ENCODE results near the gene PRKCSH. TPM values are rescaled to one million over a fixed set of nuclear protein-coding genes. Genes with fewer than 3 reads are reported as not detected.
"Not testable (repeated sequence)": the region's sequence is repeated elsewhere in the genome, so short reads cannot be mapped to it uniquely, and the experiment has no call there.

PRKCSH gene, protein sequence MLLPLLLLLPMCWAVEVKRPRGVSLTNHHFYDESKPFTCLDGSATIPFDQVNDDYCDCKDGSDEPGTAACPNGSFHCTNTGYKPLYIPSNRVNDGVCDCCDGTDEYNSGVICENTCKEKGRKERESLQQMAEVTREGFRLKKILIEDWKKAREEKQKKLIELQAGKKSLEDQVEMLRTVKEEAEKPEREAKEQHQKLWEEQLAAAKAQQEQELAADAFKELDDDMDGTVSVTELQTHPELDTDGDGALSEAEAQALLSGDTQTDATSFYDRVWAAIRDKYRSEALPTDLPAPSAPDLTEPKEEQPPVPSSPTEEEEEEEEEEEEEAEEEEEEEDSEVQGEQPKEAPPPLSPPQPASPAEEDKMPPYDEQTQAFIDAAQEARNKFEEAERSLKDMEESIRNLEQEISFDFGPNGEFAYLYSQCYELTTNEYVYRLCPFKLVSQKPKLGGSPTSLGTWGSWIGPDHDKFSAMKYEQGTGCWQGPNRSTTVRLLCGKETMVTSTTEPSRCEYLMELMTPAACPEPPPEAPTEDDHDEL
- 100 to 1,000 TPM; 299 to 323 (median 323) TPM for polyA plus RNA-seq (ENCODE audit: insufficient read length in 3 of 3)

DNA sequence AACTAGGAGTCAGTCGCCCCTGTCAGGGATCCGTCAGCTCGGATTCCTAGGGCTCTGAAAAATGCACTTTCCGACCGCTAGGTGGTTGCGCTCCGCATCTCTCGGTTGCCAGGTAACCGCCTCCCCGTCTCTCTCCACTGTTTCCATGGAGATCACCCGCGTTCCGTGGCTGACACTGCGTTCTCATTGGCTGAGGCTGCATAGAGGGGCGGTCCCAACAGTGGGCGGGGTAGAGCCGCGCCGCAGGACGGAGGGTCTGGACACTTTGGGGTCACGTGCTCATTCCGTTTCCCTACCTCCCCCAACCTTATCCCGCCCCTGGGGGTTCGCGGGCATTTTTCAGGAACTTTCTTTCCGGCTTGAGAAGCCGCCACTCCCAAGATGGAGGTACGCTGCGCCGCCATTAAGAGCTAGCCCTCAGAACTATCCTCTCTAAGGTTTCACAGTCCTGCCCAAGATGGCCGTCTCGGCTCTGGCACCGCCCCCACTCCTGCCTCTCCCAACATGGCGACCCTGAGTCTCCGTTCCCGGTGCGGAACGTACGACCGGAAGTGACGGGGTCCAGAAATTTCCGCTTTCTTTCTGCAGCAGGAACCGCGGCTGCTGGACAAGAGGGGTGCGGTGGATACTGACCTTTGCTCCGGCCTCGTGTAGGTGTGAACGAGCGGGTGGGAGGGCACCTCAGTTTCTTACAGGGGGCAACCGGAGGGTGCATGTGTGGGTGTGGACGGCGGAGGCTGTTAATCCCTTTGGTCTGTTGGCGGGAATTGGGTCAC lies at the start of gene PRKCSH, which contains the start of gene ODAD3:
Gene PRKCSH (plus strand): TSS at position 579 of the 776 bp plus-strand sequence. CDS start 483 bp downstream, outside the sequence.
Gene ODAD3 (minus strand): TSS at position 65 of the 776 bp plus-strand sequence. CDS start 105 bp downstream, outside the sequence.
- DNase-seq (ENCODE audit: low read depth in 3 of 3, low spot score in 2 of 3) = peak; percentile 99 to 100 (median 99)

DNA sequence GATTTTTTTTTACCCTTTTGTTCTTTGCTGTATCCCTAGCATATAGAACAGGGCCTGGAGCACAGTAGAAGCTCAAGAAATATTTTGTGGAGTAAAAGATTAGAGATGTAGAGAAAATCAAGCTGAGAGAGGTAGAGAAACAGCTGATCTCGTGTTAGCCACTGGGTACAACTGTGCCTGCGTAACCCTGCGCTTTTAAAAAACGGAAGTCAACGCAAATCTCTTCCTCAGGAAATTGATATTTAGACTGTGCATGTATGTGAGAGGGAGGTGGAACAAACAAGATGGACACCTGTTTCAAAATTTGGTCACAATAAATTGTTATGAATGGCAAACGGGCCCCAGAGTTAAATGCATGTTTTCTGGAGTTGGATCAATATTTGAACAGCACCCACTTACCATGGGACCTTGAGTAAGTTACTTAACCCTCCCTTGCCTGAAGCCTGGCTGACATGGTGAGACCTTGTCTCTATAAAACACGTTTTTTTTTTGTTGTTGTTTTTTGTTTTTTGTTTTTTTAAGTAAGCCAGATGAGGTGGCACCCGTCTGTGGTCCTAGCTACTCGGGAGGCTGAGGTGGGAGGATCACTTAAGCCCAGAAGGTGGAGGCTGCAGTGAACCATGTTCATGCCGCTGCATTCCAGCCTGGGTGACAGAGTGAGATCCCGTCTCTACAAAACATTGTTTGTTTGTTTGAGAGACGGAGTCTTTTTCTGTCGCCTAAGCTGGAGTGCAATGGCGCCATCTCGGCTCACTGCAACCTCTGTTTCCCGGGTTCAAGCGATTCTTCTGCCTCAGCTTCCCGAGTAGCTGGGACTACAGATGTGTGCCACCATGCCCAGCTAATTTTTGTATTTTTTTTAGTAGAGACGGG lies 48.0 kb upstream of the PRKCSH start:
- DNase-seq (ENCODE audit: low read depth in 3 of 3, low spot score in 2 of 3) = no peak

DNA sequence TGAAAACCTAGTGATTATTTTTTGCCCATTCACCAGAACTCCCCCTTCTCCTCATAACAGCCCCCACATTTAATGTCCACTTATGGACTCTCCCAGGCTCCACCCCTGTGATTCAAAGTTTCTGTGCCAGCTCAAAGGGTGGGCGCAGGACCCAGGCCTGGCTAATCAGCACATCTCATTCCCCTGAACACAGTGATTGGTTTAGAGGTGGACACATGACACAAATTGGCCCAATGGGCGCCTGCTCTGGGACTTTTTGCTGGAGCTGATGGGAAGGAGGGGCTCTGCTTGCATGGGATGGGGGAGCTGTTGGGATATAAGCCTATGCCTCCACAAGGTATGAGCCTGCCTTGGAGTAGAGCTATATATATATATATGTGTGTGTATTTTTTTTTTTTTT lies 45.1 kb upstream of the PRKCSH start:
- no peak for DNase-seq (ENCODE audit: low read depth in 3 of 3, low spot score in 2 of 3)

DNA sequence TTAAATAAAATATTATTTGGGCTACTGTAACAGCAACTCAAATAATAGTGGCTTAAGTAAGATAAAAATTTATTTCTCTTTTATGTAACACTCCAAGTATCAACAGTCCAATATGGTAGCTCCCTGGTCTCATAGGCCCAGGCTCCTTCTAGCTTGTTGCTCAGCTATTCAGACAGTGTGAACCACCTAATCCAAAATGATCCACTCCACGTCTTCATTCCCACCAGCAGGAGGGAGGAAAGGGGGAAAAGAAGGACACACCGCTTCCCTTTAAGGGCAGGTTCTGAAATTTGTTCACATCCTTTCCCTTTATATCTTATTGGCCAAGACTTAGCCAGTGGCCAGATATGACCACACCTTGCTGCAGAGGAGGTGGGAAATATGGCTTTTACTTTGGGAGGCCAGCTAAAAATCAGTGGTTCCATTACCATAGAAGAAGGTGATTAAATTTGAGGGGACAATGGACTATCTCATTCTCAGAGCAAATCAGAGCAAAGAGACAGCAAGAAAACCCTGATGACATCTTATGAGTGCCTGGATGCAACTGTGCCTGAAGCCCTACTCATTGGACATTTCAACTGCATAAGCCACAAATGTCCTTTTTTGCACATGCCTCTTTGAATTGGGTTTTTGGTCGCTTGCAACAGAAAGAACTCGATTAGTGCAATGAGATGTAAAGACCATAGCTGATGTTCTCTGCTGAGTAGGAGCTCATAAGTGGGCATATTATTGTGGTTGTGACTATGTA lies 44.3 kb upstream of the PRKCSH start:
- DNase-seq (ENCODE audit: low read depth in 3 of 3, low spot score in 2 of 3) = no peak

DNA sequence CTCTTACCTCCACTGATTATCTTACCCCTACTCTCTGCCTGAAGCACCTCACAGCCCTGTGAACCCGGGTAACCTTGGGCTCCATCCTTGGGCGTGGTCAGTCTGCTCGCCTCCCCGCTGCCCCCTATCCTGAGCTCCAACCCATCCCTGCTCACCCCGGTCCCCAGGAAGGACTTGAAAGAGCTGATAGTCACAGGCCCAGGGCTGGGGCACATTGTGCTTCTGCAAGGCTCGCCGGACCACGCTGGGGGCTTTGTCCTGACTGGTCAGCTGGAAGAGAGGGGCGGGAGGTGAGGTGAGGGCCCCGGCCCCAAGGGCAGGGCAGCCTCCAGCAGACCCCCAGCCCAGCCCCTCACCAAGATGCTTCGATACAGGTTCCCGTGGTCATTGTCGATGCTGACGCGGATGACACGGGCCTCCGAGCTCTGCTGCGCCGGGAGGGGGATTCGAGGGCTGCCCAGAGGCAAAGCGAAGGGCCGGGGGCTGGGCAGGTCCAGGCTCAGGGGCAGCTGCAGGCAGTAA lies 38.3 kb upstream of the PRKCSH start:
- no peak for DNase-seq (ENCODE audit: low read depth in 3 of 3, low spot score in 2 of 3)

DNA sequence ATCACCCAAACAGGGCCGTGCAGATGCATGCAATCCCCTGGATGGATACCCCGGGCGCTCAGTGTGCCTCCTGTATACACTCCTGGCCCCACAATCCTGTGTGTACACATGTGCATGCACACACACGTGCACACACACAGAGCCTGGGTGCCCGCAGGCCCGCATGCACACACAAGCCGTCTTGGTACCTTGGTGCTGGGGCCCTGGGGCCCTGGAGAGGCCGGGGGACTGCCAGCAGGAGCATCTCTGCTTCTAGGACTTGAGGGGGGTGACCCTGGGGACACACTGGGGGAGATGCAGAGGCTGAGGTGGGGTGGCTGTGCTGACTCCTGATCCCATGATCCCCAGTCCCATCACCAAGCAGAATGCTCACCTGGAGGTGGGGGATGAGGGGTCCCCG lies 35.8 kb upstream of the PRKCSH start:
- no peak for DNase-seq (ENCODE audit: low read depth in 3 of 3, low spot score in 2 of 3)

DNA sequence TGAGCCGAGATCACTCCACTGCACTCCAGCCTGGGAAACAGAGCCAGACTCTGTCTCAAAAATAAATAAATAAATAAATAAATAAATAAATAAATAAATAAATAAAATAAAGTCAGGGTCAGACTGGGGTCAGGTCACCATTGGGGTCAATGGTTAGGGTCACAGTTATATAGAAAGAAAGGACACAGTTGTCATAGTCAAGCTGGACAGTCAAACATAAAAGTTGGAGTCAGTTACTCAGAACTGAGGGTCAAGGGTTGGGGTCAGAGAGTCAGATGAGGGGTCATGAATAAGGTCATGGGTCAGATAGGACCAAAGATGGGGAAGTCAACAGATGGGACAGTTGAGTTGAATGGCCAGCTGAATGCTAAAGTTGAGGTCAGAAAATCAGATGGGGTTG lies 34.6 kb upstream of the PRKCSH start:
- no peak for DNase-seq (ENCODE audit: low read depth in 3 of 3, low spot score in 2 of 3)

DNA sequence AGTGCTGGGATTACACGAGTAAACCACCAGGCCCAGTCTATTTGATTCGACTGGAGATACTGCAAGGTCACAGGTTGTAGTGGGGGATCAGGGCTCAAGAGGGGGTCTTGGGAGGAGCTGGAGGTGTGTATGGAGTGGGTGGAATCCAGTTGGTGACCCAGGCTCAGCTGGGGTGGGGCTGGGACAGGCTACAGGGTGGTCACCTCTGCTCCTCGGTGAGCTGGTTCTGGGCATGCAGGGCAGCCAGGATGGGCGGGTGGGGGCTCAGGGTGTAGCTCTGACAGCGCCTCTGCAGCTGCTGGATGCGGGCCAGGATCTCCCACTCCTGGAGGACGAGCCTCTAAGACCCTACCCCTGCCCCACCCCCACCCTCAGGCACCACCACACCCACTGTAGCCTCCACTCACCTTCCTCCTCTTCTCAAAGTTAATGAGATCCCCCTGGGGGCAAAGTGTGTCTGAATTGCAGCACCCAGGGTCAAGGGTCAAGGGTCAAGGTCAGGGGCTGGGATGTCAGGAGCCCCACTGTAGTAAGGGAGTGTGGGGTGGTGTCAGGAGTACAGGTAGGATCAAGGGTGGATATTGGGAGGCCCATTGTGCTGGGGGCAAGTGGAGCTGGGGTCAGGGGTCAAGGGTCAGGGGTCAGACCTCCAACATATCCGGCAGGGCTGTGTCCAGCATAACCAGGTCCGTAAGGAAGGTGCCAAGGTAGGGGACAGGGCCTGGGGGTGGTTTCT lies 33.5 kb upstream of the PRKCSH start:
- no peak for DNase-seq (ENCODE audit: low read depth in 3 of 3, low spot score in 2 of 3)

DNA sequence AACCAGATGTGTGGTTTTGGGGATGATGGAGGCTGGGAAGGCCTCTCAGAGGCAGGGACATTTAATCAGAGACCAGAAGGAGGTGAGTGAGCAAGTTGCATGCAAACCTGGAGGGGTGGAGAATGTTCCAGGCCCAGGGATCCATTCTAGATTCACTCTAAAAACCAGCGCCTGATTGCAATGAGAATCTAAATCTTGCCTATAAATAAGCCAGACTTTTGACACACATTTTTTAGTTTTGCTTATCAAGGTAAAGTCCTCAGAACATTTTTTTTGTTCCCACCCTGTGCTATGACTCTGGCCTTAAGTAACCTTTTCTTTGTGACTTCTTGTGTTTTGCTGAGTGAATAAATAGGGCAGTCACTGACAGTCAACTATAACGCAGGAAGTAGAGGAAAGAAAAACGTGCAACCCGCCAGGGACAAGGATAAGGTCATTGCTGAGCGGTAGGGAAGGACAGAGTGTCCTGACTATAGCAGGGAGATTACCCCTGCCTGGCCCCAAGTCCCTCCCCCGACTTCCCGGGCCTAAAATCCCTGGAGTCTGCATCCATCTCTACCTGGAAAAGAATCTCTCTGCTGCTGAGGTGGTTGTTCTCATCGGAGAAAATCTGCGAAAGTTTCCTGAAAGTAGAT lies 30.7 kb upstream of the PRKCSH start:
- no peak for DNase-seq (ENCODE audit: low read depth in 3 of 3, low spot score in 2 of 3)

DNA sequence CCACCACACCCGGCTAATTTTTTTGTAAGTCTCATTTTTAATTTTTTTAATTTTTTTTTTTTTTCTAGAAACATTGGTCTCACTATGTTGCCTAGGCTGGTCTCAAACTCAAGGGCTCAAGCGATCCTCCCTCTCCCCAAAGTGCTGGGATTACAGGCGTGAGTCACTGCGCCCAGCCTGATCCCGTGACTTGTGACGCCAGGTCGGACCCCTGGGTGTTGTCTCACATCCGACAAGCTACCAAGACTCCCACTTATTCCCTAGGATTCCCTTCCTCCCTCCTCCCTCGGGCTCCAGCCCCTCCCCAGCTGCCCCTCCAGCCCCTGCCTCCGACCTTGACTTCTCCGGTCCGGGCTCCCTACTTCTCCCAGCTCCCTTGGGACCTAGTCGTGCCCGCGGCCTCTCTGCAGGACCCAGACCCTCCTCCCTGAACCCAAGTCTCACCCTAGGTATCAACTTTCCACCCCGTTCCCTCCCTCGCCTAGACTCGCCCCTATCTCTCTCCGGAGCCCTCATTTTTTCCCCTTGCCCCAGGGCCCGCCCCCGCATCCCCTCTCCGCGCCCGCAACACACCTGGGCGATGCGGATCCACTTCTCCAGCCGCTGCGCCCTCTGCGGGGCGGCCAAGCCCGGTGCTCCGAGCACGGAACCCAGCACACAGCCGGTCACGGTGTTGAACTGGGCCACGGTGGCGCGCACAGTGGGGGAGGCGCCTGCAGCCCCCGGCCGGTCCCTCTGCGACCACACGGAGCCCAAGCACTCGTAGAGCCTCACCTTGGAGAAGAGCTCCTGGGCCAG lies 29.4 kb upstream of the PRKCSH start:
- DNase-seq (ENCODE audit: low read depth in 3 of 3, low spot score in 2 of 3) = no peak

DNA sequence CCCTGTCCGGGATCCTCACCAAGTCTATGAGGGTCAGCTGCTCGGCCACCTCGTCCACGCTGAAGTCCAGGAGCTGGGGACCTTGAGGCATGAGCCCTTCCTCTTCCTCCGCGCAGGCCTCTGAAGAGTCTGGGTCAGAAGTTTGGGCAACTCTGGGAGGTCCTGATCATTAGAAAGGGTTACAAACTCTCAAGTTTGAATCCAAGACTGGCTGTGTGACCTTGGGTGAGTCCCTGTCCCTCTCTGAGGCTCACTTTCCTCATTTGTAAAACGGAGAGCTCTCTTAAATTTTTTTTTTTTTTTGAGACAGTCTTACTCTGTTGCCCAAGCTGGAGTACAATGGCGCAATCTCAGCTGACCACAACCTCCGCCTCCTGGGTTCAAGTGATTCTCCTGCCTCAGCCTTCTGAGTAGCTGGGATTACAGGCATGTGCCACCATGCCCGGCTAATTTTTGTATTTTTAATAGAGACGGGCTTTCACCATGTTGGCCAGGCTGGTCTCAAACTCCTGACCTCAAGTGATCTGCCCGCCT lies 28.7 kb upstream of the PRKCSH start:
- DNase-seq (ENCODE audit: low read depth in 3 of 3, low spot score in 2 of 3) = not testable (repeated sequence)

DNA sequence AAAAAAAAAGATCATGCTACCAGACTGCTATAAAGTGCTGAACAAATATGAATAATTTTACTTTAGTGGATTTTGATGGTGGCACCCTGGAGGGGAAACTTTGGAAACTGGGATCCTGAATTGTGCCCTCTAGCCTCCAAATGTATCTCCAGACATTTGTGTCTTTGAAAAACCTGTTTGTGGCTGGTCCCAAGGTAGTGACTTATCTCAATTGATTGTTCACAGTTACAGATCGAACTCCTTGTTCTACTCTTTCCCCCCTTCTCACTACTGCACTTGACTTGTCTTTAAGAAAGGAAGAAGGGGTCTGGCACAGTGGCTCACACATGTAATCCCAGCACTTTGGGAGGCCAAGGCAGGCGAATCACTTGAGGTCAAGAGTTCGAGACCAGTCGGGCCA lies 26.8 kb upstream of the PRKCSH start:
- DNase-seq (ENCODE audit: low read depth in 3 of 3, low spot score in 2 of 3) = no peak

DNA sequence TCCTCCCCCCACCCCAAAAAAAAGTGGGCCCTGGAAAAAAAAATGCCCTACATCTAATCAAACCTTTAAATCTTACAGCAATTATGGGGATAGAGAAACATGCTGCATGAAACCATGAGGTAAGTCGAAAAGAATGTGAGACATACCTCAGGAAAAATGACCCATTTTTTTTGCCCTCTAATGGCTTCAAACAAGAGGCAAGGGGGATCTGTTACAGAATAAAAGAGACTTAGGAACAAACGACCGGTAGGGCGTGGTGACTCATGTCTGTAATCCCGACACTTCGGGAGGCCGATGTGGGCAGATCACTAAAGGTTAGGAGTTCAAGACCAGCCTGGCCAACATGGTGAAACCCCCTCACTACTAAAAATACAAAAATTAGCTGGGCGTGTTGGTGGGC lies 24.8 kb upstream of the PRKCSH start:
- DNase-seq (ENCODE audit: low read depth in 3 of 3, low spot score in 2 of 3) = no peak

DNA sequence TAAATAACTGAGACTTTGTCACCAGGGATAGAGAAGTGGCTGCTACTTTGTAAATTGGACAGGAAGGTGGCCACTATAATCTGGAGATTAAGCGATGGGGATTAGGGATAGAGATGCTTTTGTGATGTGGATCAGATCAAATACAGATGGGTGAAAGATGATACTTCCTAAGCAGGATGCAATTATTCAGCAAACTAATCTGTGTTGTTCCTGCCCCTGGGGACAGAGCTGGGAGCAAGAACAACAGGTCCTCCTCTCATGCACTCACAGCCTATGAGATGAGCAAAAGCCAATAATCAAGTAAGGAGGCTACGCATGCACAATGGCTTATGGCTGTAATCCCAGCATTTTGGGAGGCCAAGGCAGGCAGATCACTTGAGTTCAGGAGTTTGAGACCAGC lies 20.9 kb upstream of the PRKCSH start:
- DNase-seq (ENCODE audit: low read depth in 3 of 3, low spot score in 2 of 3) = no peak

DNA sequence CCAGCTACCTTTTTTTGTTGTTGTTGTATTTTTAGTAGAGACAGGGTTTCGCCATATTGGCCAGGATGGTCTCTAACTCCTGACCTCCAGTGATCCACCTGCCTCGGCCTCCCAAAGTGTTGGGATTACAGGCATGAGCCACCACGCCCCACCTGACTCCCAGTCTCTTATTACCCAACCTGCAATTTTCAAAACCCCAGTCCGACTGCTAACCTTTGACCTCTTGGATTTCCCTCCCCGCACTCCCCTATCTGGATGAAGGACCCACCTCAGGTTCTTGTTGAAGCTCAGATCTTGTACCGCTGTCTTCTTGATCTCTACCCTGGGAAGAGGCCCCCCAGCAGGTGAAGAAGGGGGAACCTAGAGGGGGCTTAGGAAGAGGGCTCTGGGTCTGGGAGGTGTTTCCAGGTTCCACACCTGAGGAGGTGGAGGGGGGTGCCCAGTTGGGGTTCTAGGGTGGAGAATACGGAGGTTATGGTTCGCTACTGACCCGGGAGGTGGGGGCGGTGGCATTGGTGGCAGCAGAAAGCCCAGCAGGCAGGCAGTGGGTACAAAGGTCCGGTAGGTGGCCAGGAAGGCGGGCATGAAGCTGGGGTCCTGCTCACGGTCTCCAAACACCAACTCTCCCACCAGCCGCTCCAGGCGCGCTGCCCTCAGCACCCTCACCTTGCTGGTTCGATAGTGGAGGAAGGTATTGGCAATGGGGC lies 18.9 kb upstream of the PRKCSH start:
- DNase-seq (ENCODE audit: low read depth in 3 of 3, low spot score in 2 of 3) = no peak

DNA sequence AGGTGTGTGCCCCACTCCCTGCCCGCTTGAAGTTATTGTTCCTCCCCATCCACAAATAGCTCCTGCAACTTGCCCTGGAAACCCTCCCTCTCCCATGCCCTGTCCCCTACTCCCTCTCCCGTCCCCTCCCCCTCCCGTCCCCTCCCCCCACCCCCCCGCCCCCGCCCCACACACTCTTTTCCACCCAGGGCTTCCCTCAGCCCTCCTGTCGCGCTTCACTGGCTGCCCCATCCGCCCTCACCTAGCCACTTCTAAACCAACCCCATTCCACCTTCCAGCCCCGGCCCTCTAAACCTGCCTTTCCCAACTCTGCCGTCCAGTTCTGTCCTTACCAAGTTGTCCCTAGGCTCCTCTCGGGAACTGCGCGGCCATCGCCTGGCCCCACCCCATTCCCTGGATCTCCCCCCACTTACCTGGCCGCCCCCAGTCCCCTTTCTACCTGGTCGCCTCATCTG lies 17.3 kb upstream of the PRKCSH start:
- DNase-seq (ENCODE audit: low read depth in 3 of 3, low spot score in 2 of 3) = no peak
